Measurements from ENCODE around the gene HIBCH.

HIBCH gene

DNA sequence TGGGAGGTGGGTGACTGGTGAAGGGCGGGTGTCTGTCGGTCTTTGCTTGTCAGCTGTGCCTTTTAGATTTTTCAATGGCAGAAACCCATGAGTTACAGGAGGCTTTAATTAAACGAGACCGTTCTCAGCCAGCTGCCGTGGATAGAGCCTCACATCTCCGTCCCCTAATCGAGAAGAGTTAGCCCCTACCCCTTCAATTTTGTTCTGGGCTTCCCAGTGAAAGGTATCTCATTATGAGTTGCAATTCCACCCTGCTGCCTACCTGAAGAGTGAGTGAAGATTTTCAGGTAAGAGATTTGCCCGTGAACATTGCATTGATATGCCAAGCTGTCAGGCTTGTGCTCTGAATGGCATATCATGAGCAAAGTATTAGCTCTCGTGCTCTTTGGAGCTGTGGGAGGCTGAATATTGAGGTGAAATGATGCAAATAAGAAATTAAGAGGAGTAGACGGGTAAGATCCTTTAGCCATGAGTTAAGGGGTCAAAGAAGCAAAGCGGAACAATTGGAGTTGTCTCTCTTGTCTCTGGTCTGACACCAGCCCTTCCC, 138.4 kb downstream of the HIBCH start:
- peak overlapping the region; percentile 97 for H2AFZ ChIP-seq (ENCODE audit: low read depth, low read length)
- peak overlapping the region; percentile 72 for H3K4me3 ChIP-seq (ENCODE audit: low read length)
- no peaks in the 10 kb centered on the region for H3K27me3 ChIP-seq (ENCODE audit: insufficient read depth, low read length)
- H3K36me3 ChIP-seq (ENCODE audit: insufficient read depth, low read length) = no peaks in the 10 kb centered on the region
- peaks cover 7% of the 10 kb centered on the region for H3K4me1 ChIP-seq (ENCODE audit: insufficient read depth, low read length)
- no peaks in the 10 kb centered on the region for H3K9me3 ChIP-seq (ENCODE audit: low read length)

DNA sequence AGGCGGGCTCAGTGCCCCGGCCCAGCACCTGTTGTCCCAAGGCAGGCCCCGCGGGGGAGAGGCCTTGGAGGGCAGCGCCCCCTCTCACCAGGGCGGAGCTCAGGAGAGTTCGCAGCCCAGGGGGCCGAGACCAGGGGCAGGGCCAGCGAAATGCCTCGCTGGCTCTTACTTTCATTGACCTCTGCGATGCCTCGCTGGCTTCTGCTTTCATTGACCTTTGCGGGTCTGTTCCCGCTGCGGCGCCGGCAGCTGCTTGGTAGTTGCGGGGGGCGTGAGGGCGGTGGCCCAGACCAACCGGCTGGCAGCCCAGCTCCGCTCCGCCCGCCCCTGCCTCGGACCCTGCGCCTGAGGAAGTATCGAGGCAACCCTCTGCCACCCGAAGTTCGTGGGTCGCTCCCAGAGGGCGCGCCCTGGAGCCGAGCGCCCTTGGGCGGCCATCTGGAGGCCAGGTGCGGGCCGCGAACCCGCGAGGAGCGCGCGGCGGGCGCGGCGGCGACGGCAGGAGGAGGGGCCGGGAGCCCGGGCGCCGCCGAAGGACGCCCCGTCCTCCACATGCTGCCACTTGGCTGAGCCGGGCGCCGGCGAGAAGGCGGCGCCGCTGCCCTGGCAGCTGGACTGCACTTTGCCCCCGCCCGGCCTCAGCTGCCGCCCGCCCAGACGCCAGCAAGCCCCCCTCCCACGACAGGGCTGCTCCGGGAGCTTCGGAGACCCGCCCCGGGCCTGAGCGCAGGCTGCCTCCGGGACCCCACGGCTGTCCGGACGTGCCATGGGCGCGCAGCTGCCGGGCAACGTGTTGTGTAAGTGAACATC, 139.1 kb downstream of the HIBCH start:
- no peaks in the 10 kb centered on the region for H3K27me3 ChIP-seq (ENCODE audit: insufficient read depth, low read length)
- H3K4me3 ChIP-seq (ENCODE audit: low read length) = peak overlapping the region; percentile 72
- peak overlapping the region; percentile 97 for H2AFZ ChIP-seq (ENCODE audit: low read depth, low read length)
- no peaks in the 10 kb centered on the region for H3K9me3 ChIP-seq (ENCODE audit: low read length)
- H3K4me1 ChIP-seq (ENCODE audit: insufficient read depth, low read length) = peaks cover 7% of the 10 kb centered on the region
- H3K36me3 ChIP-seq (ENCODE audit: insufficient read depth, low read length) = no peaks in the 10 kb centered on the region

- H3K9me3 ChIP-seq (ENCODE audit: low read length) = no peaks in the 10 kb centered on the region
- H3K36me3 ChIP-seq (ENCODE audit: insufficient read depth, low read length) = no peaks in the 10 kb centered on the region
- no peaks in the 10 kb centered on the region for H3K27me3 ChIP-seq (ENCODE audit: insufficient read depth, low read length)
- peaks cover 7% of the 10 kb centered on the region for H3K4me1 ChIP-seq (ENCODE audit: insufficient read depth, low read length)
- peak overlapping the region; percentile 97 for H2AFZ ChIP-seq (ENCODE audit: low read depth, low read length)
- peak overlapping the region; percentile 72 for H3K4me3 ChIP-seq (ENCODE audit: low read length)
Measured at GRCh38 chr2:190179754-190180312, 139.8 kb downstream of the HIBCH start.

GRCh38 chr2:190178066-190178722, 141.4 kb downstream of the HIBCH start:
- Histone ChIP-seq H3K4me3 (ENCODE audit: low read length) (no peak overlapping the region), H2AFZ (ENCODE audit: low read depth, low read length) (no peak overlapping the region), H3K27me3 (ENCODE audit: insufficient read depth, low read length) (no peaks in the 10 kb centered on the region), H3K36me3 (ENCODE audit: insufficient read depth, low read length) (no peaks in the 10 kb centered on the region), H3K4me1 (ENCODE audit: insufficient read depth, low read length) (peaks cover 7% of the 10 kb centered on the region), H3K9me3 (ENCODE audit: low read length) (no peaks in the 10 kb centered on the region)

GRCh38 chr2:190177249-190178040, 142.2 kb downstream of the HIBCH start:
- H3K4me3 ChIP-seq (ENCODE audit: low read length) = no peak overlapping the region
- H3K27me3 ChIP-seq (ENCODE audit: insufficient read depth, low read length) = no peaks in the 10 kb centered on the region

GRCh38 chr2:190173392-190173791, 146.2 kb downstream of the HIBCH start:
- no peaks in the 10 kb centered on the region for H3K4me1 ChIP-seq (ENCODE audit: insufficient read depth, low read length)
- no peak overlapping the region for H2AFZ ChIP-seq (ENCODE audit: low read depth, low read length)
- H3K4me3 ChIP-seq (ENCODE audit: low read length) = no peak overlapping the region
- no peaks in the 10 kb centered on the region for H3K27me3 ChIP-seq (ENCODE audit: insufficient read depth, low read length)
- H3K9me3 ChIP-seq (ENCODE audit: low read length) = no peaks in the 10 kb centered on the region
- no peaks in the 10 kb centered on the region for H3K36me3 ChIP-seq (ENCODE audit: insufficient read depth, low read length)

More at GRCh38 chr2:190177249-190178040, 142.2 kb downstream of the HIBCH start:
- Histone ChIP-seq H2AFZ (ENCODE audit: low read depth, low read length) (no peak overlapping the region), H3K9me3 (ENCODE audit: low read length) (no peaks in the 10 kb centered on the region), H3K4me1 (ENCODE audit: insufficient read depth, low read length) (peaks cover 7% of the 10 kb centered on the region), H3K36me3 (ENCODE audit: insufficient read depth, low read length) (no peaks in the 10 kb centered on the region)

DNA sequence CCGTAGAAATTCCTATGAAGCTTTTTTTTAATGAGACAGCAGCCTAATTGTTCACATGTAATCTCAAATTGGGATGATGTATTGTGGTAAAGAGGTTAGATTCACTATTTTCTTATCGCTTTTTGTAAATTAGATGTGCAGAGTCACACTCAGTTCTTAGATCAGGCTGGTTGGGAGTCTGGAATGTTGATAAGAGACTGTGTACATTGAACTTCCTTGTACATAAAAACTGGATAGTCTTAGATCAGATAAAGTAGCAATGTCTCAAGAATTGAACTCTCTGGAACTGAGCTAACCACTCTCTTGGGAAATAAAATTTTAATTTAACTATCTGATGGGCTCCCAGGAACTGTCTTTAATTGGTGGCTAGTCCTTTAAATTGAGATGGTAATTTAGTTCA, 149.0 kb downstream of the HIBCH start:
- no peaks in the 10 kb centered on the region for H3K4me1 ChIP-seq (ENCODE audit: insufficient read depth, low read length)
- H3K27me3 ChIP-seq (ENCODE audit: insufficient read depth, low read length) = no peaks in the 10 kb centered on the region
- H2AFZ ChIP-seq (ENCODE audit: low read depth, low read length) = no peak overlapping the region
- no peaks in the 10 kb centered on the region for H3K36me3 ChIP-seq (ENCODE audit: insufficient read depth, low read length)
- H3K4me3 ChIP-seq (ENCODE audit: low read length) = no peak overlapping the region
- H3K9me3 ChIP-seq (ENCODE audit: low read length) = no peaks in the 10 kb centered on the region

DNA sequence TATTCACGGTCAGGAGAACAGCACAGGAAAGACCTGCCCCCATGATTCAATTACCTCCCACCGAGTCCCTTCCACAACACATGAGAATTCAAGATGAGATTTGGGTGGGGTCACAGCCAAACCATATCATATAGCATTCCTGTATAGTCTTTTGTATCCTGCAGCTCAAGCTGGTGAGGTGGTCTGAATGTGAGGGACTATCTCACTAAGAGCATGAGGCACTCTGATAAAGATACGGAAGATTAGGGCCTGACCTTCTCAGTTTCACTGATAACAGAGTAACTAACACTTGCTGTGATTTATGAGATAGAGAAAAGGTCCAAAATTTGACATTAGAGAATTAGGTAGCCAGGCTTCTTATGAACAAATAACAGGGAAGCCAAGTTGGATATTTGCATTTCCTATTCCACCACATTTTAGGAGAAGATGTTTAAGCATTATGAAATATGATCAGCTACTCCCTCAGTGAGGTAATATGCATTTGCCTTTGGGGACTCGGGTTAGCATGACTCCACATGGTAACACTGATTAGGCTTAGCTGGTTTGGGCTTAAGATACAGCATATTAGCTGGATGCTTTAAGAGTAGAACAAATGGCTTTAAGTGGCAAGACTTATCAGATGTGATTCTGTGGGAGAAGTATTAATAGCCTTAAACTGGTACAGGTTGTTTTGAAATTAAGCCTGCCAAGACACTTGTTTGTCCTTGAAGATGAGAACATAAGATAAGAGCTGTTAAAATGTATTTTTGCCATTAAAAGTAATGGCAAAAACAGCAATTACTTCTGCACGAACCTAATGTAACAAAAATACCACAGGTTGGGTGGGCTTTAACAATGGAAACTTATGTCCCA, 150.2 kb downstream of the HIBCH start:
- H3K4me1 ChIP-seq (ENCODE audit: insufficient read depth, low read length) = no peaks in the 10 kb centered on the region
- no peak overlapping the region for H3K4me3 ChIP-seq (ENCODE audit: low read length)
- H3K36me3 ChIP-seq (ENCODE audit: insufficient read depth, low read length) = no peaks in the 10 kb centered on the region
- no peaks in the 10 kb centered on the region for H3K9me3 ChIP-seq (ENCODE audit: low read length)
- H2AFZ ChIP-seq (ENCODE audit: low read depth, low read length) = no peak overlapping the region
- no peaks in the 10 kb centered on the region for H3K27me3 ChIP-seq (ENCODE audit: insufficient read depth, low read length)

GRCh38 chr2:190167702-190168101, 151.9 kb downstream of the HIBCH start:
- H3K36me3 ChIP-seq (ENCODE audit: insufficient read depth, low read length) = no peaks in the 10 kb centered on the region
- no peaks in the 10 kb centered on the region for H3K4me1 ChIP-seq (ENCODE audit: insufficient read depth, low read length)
- H3K27me3 ChIP-seq (ENCODE audit: insufficient read depth, low read length) = no peaks in the 10 kb centered on the region
- H2AFZ ChIP-seq (ENCODE audit: low read depth, low read length) = no peak overlapping the region
- H3K4me3 ChIP-seq (ENCODE audit: low read length) = no peak overlapping the region
- H3K9me3 ChIP-seq (ENCODE audit: low read length) = no peaks in the 10 kb centered on the region

- Histone ChIP-seq H3K27me3 (ENCODE audit: insufficient read depth, low read length) (no peaks in the 10 kb centered on the region), H3K4me1 (ENCODE audit: insufficient read depth, low read length) (no peaks in the 10 kb centered on the region), H3K36me3 (ENCODE audit: insufficient read depth, low read length) (no peaks in the 10 kb centered on the region), H3K4me3 (ENCODE audit: low read length) (no peak overlapping the region), H2AFZ (ENCODE audit: low read depth, low read length) (no peak overlapping the region), H3K9me3 (ENCODE audit: low read length) (no peaks in the 10 kb centered on the region)
Measured at GRCh38 chr2:190165491-190165890, 154.1 kb downstream of the HIBCH start.

- H3K27me3 ChIP-seq (ENCODE audit: insufficient read depth, low read length) = no peaks in the 10 kb centered on the region
- no peaks in the 10 kb centered on the region for H3K9me3 ChIP-seq (ENCODE audit: low read length)
- no peaks in the 10 kb centered on the region for H3K4me1 ChIP-seq (ENCODE audit: insufficient read depth, low read length)
- no peaks in the 10 kb centered on the region for H3K36me3 ChIP-seq (ENCODE audit: insufficient read depth, low read length)
- no peak overlapping the region for H3K4me3 ChIP-seq (ENCODE audit: low read length)
- H2AFZ ChIP-seq (ENCODE audit: low read depth, low read length) = no peak overlapping the region
Measured at GRCh38 chr2:190162851-190163250, 156.8 kb downstream of the HIBCH start.

GRCh38 chr2:190159453-190159852, 160.2 kb downstream of the HIBCH start:
- Histone ChIP-seq H3K4me1 (ENCODE audit: insufficient read depth, low read length) (no peaks in the 10 kb centered on the region), H3K9me3 (ENCODE audit: low read length) (no peaks in the 10 kb centered on the region), H2AFZ (ENCODE audit: low read depth, low read length) (no peak overlapping the region), H3K27me3 (ENCODE audit: insufficient read depth, low read length) (no peaks in the 10 kb centered on the region), H3K36me3 (ENCODE audit: insufficient read depth, low read length) (no peaks in the 10 kb centered on the region), H3K4me3 (ENCODE audit: low read length) (no peak overlapping the region)
